Activated CD8-positive, alpha-beta memory T cell treated with anti-CD3 and anti-CD28 coated beads, Interleukin-2, amount 50 U/mL, for 4 hours (primary cell): Measurements from ENCODE around the gene KRTAP5-11.
A peak's percentile ranks its signal among the peaks of the same experiment; 100 is the strongest.
"Not testable (repeated sequence)": the region's sequence is repeated elsewhere in the genome, so short reads cannot be mapped to it uniquely, and the experiment has no call there.

Experiments
- DNase-seq: peaks from one replicate; pipeline ENCODE4 v3.0.0-alpha.2; 2020

KRTAP5-11 gene

GRCh38 chr11:71582309-71582895 is at the start of gene KRTAP5-11:
Gene KRTAP5-11 (minus strand): TSS chr11:71582875. CDS start chr11:71582837, 38 bp downstream.
- no peak for DNase-seq

- not testable (repeated sequence) for DNase-seq
These were observed 48.9 kb upstream of the KRTAP5-11 start for GRCh38 chr11:71631551-71631950.

- DNase-seq: not testable (repeated sequence)
These were observed 47.4 kb upstream of the KRTAP5-11 start for GRCh38 chr11:71630071-71630470.

GRCh38 chr11:71628943-71629342 is 46.3 kb upstream of the KRTAP5-11 start:
- not testable (repeated sequence) for DNase-seq

GRCh38 chr11:71623226-71623625 is 40.6 kb upstream of the KRTAP5-11 start:
- DNase-seq: not testable (repeated sequence)

- not testable (repeated sequence) for DNase-seq
These were observed 39.9 kb upstream of the KRTAP5-11 start for GRCh38 chr11:71622561-71622960.

GRCh38 chr11:71615003-71615402 is 32.3 kb upstream of the KRTAP5-11 start:
- DNase-seq: not testable (repeated sequence)

- not testable (repeated sequence) for DNase-seq
These were observed 31.8 kb upstream of the KRTAP5-11 start for GRCh38 chr11:71614366-71614917.

- not testable (repeated sequence) for DNase-seq
These were observed 31.3 kb upstream of the KRTAP5-11 start for GRCh38 chr11:71613931-71614330.

GRCh38 chr11:71611218-71611910 is 28.7 kb upstream of the KRTAP5-11 start:
- not testable (repeated sequence) for DNase-seq

- not testable (repeated sequence) for DNase-seq
These were observed 25.6 kb upstream of the KRTAP5-11 start for GRCh38 chr11:71608272-71608671.

GRCh38 chr11:71607520-71608216 is 25.0 kb upstream of the KRTAP5-11 start:
- DNase-seq: not testable (repeated sequence)

GRCh38 chr11:71606853-71607519 is 24.3 kb upstream of the KRTAP5-11 start:
- not testable (repeated sequence) for DNase-seq

GRCh38 chr11:71604798-71605488 is 22.3 kb upstream of the KRTAP5-11 start:
- DNase-seq: not testable (repeated sequence)

- not testable (repeated sequence) for DNase-seq
These were observed 20.5 kb upstream of the KRTAP5-11 start for GRCh38 chr11:71603221-71603620.

GRCh38 chr11:71589546-71589920 is 6.9 kb upstream of the KRTAP5-11 start:
- not testable (repeated sequence) for DNase-seq

GRCh38 chr11:71588822-71589545 is 6.3 kb upstream of the KRTAP5-11 start:
- peak; percentile 28 for DNase-seq

- DNase-seq: not testable (repeated sequence)
These were observed 5.6 kb upstream of the KRTAP5-11 start for GRCh38 chr11:71588314-71588713.

GRCh38 chr11:71585673-71586072 is 3.0 kb upstream of the KRTAP5-11 start:
- not testable (repeated sequence) for DNase-seq

- not testable (repeated sequence) for DNase-seq
These were observed 294 bp upstream of the KRTAP5-11 start for GRCh38 chr11:71582969-71583368.

- DNase-seq: no peak
These were observed 849 bp downstream of the KRTAP5-11 start for GRCh38 chr11:71581826-71582225.
